Endothelial cell (in vitro differentiated cells): Measurements from ENCODE around the gene VSIG2. TPM values are rescaled to one million over a fixed set of nuclear protein-coding genes. Genes with fewer than 3 reads are reported as not detected.

ENCODE experiments used
- DNase-seq: peaks from one replicate; pipeline ENCODE4 v3.0.0; 2021; ENCODE audit warnings: low spot score
- H3K27ac Mint-ChIP-seq: one replicate; pipeline ENCODE4 v1.8.0; 2021; ENCODE audit warnings: mixed read lengths, inconsistent platforms; ENCODE audit not compliant: unreplicated experiment
- H3K27me3 Mint-ChIP-seq: one replicate; pipeline ENCODE4 v1.8.0; 2021; ENCODE audit warnings: mild to moderate bottlenecking, moderate library complexity, mixed read lengths, inconsistent platforms; ENCODE audit not compliant: unreplicated experiment
- H3K36me3 Mint-ChIP-seq: one replicate; pipeline ENCODE4 v1.8.0; 2021; ENCODE audit warnings: mild to moderate bottlenecking, low read depth, mixed read lengths, inconsistent platforms; ENCODE audit not compliant: unreplicated experiment
- H3K4me1 Mint-ChIP-seq: one replicate; pipeline ENCODE4 v1.8.0; 2021; ENCODE audit warnings: mild to moderate bottlenecking, mixed read lengths, inconsistent platforms; ENCODE audit not compliant: unreplicated experiment
- H3K4me3 Mint-ChIP-seq: one replicate; pipeline ENCODE4 v1.8.0; 2021; ENCODE audit warnings: mild to moderate bottlenecking, mixed read lengths, inconsistent platforms; ENCODE audit not compliant: unreplicated experiment
- H3K9me3 Mint-ChIP-seq: one replicate; pipeline ENCODE4 v1.8.0; 2021; ENCODE audit warnings: mixed read lengths, inconsistent platforms; ENCODE audit not compliant: unreplicated experiment
- total RNA-seq: library from RNA; stranded (reverse); fragmentation: NEBNext Ultra II Directional; extraction: Animal tissue kit (Norgen Biotek cat#: 25700); gene quantifications from one replicate; pipeline ENCODE4 v1.2.1, GENCODE V29; 2021; ENCODE audit not compliant: unreplicated experiment
- TF ChIP-seq, protein P1 (sequence below): fragments of 200-600 bp; sonication (generic); IDR thresholded peaks from one replicate; pipeline ENCODE4 v1.5.0; 2021; ENCODE audit warnings: antibody characterized with exemption; ENCODE audit not compliant: unreplicated experiment

Gene VSIG2
- total RNA-seq, 1 donor from 2014 or later = 8.6 TPM

DNA sequence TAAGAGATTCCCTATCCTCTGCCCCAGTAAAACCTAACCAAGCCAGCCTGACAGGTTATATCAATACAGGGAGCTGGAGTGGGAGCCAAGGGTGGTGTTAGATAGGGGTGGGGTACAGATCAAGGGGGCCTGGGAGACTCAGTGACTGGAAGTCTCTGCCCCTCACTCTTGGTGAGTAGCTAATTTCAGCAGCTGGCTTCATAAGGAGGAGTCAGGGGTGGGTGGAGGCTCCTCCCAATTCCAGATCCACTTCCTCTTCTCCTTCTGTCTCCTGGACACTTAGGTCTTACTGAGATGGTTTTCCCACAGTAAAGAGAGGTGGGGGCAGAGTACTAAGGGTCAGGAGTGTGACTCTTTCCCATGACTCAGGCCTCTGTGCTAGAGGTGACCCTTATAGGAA, 1.1 kb upstream of the VSIG2 start:
- no peak for DNase-seq
- Mint-ChIP-seq H3K36me3 (peaks cover 59% of the 10 kb centered on the region), H3K27ac (no peak overlapping the region), H3K9me3 (no peaks in the 10 kb centered on the region), H3K4me3 (peak overlapping the region; percentile 76), H3K4me1 (peaks cover 84% of the 10 kb centered on the region), H3K27me3 (peaks cover 27% of the 10 kb centered on the region)
- TF ChIP-seq, protein P1, sequence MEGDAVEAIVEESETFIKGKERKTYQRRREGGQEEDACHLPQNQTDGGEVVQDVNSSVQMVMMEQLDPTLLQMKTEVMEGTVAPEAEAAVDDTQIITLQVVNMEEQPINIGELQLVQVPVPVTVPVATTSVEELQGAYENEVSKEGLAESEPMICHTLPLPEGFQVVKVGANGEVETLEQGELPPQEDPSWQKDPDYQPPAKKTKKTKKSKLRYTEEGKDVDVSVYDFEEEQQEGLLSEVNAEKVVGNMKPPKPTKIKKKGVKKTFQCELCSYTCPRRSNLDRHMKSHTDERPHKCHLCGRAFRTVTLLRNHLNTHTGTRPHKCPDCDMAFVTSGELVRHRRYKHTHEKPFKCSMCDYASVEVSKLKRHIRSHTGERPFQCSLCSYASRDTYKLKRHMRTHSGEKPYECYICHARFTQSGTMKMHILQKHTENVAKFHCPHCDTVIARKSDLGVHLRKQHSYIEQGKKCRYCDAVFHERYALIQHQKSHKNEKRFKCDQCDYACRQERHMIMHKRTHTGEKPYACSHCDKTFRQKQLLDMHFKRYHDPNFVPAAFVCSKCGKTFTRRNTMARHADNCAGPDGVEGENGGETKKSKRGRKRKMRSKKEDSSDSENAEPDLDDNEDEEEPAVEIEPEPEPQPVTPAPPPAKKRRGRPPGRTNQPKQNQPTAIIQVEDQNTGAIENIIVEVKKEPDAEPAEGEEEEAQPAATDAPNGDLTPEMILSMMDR = no peak

DNA sequence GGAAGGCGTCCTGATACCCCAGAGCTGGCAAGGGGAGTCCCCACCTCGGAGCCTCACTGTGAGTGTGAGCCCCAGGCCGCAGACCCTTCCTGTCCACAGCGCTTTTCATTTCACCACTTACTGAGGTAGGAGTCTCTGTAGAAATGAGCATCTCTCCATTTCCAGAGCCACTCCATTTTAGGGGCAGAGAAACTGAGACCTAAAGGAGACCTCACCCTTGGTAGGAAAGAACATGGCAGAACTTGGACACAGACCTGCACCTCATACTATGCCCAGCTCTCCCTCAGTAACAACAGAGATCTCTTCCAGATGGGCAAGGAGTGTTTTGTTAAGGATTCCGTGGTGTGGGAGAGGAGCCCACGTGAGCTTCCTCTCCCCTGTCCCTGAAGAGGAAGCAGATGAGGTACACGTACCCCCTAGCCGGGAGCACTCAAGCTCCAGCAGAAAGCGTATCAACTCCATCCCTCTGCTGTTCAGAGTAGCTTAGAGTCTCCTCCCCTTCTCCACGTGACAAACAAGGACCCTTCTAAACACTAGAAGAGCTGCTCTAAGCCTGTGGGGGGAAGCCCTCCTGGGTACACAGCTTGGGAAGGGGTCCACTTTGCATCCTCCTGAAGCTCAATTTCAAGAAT, 532 bp upstream of the VSIG2 start:
- peaks cover 27% of the 10 kb centered on the region for H3K27me3 Mint-ChIP-seq
- H3K27ac Mint-ChIP-seq = no peak overlapping the region
- H3K4me1 Mint-ChIP-seq = peaks cover 84% of the 10 kb centered on the region
- peaks cover 57% of the 10 kb centered on the region for H3K36me3 Mint-ChIP-seq
- peak overlapping the region; percentile 76 for H3K4me3 Mint-ChIP-seq
- no peak for DNase-seq
- TF ChIP-seq, protein P1 = no peak
- no peaks in the 10 kb centered on the region for H3K9me3 Mint-ChIP-seq

DNA sequence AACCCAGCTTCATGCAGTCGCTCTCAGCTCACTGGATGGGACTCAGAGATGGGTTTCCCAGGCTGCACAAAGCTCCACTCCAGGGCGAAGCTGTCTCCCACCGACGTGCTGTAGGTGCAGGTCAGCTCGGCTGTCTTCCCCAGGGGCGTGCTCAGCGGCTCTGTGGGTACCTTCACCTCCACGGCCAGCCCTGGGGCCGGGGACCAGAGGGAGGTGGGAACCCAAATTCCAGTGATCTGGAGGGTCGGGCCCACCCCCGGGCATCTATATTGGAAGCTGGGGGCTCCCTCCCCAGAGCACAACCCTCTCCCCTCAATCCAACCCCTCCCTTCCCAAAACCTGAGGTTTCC, 689 bp downstream of the VSIG2 start:
- TF ChIP-seq, protein P1 = no peak
- Mint-ChIP-seq H3K27ac (no peak overlapping the region), H3K4me3 (no peak overlapping the region), H3K36me3 (peaks cover 47% of the 10 kb centered on the region), H3K9me3 (no peaks in the 10 kb centered on the region), H3K27me3 (peaks cover 29% of the 10 kb centered on the region), H3K4me1 (peaks cover 83% of the 10 kb centered on the region)
- no peak for DNase-seq

DNA sequence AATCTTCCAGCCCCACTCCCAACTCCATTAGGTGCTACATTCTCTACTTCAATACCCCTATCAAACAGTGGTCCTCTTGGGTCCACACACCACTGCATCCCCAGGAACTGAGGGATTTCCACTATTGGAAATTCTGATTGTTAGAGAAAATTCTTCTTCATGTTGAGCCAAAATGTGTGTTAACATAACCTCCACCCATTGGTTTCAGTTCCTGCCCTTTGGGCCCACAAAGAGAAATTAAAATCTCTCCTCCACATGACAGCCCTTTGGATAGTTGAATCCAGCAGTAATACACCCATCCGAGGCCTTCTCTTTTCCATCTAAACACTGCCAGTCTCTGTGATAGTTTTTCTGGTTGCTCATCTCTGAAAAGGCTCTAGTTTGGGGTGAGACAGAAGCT, 2.1 kb downstream of the VSIG2 start:
- Mint-ChIP-seq H3K9me3 (peaks cover 4% of the 10 kb centered on the region), H3K27me3 (peaks cover 33% of the 10 kb centered on the region), H3K36me3 (peaks cover 39% of the 10 kb centered on the region), H3K4me1 (peaks cover 81% of the 10 kb centered on the region), H3K4me3 (no peak overlapping the region), H3K27ac (peak overlapping the region; percentile 57)
- TF ChIP-seq, protein P1 = no peak
- no peak for DNase-seq

DNA sequence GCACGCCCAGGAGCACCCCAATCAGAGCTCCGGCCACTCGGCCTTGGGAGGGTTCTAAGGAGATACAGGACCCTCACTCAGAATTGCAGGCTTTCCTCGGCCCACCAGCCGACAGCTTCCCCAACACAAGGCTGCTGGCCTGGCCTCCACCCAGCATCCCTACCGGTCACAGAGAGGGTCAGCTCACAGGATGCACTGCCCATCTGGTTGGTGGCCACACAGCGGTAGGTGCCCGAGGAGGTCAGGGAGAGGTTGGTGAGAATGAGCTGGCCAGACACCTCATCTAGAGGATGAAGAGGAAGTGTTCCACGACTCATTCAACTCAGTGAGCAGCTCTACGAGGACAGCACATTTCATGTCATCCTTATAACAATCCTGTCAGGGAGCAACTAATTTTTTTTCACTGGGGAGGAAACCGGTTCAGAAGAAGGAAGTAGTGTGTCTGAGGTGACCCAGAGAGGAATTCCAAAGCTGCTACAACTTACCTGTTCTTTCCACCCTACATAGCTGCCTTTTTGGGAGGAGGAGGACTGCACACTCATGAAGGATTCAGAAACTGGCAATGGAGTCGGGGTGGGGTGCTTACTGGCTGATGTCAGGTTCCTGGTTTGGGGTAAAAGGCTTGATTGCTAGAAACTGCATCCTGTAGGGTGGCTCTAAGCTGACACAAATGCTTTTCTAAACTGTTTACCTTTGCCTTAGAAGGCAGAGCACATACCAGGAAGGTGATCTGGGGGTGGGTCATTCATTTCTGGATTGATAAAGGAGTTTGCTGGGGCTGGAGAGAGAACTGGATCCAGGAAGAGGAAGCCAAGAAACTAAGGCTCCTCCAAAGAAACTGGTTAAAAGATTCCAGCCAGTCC, 3.3 kb downstream of the VSIG2 start:
- peaks cover 72% of the 10 kb centered on the region for H3K4me1 Mint-ChIP-seq
- peak overlapping the region; percentile 56 for H3K4me3 Mint-ChIP-seq
- TF ChIP-seq, protein P1 = no peak
- no peak for DNase-seq
- peaks cover 5% of the 10 kb centered on the region for H3K9me3 Mint-ChIP-seq
- peaks cover 40% of the 10 kb centered on the region for H3K27me3 Mint-ChIP-seq
- peaks cover 27% of the 10 kb centered on the region for H3K36me3 Mint-ChIP-seq
- H3K27ac Mint-ChIP-seq = peak overlapping the region; percentile 94
